ENCODE data around the gene SZRD1.

SZRD1 gene

GRCh38 chr1:16441282-16441665 is 74.2 kb downstream of the SZRD1 start:
- DNase-seq: no peak

GRCh38 chr1:16442265-16442664 is 75.2 kb downstream of the SZRD1 start:
- DNase-seq: no peak

GRCh38 chr1:16442941-16443340 is 75.9 kb downstream of the SZRD1 start:
- DNase-seq: no peak

GRCh38 chr1:16443975-16444770 is 77.1 kb downstream of the SZRD1 start:
- DNase-seq: no peak

- DNase-seq: no peak
These were observed 78.0 kb downstream of the SZRD1 start for GRCh38 chr1:16445052-16445451.

GRCh38 chr1:16446116-16446515 is 79.1 kb downstream of the SZRD1 start:
- DNase-seq: no peak

- DNase-seq: no peak
These were observed 80.6 kb downstream of the SZRD1 start for GRCh38 chr1:16447641-16448040.

Measured in activated CD4-positive, alpha-beta T cell treated with anti-CD3 and anti-CD28 coated beads for 4 hours (primary cell).